Islet precursor cell (in vitro differentiated cells): Measurements from ENCODE around the gene CCDC194.

Experiments used
- DNase-seq: peaks from one replicate; pipeline ENCODE4 v3.0.0-alpha.2; 2018

The CCDC194 gene

GRCh38 chr19:17405250-17406045 lies 11.5 kb upstream of the CCDC194 start, which contains the start of gene BST2:
TSS of gene BST2 (minus strand) at chr19:17405630. CDS start at chr19:17405575, 55 bp downstream.
- DNase-seq: no peak

DNA sequence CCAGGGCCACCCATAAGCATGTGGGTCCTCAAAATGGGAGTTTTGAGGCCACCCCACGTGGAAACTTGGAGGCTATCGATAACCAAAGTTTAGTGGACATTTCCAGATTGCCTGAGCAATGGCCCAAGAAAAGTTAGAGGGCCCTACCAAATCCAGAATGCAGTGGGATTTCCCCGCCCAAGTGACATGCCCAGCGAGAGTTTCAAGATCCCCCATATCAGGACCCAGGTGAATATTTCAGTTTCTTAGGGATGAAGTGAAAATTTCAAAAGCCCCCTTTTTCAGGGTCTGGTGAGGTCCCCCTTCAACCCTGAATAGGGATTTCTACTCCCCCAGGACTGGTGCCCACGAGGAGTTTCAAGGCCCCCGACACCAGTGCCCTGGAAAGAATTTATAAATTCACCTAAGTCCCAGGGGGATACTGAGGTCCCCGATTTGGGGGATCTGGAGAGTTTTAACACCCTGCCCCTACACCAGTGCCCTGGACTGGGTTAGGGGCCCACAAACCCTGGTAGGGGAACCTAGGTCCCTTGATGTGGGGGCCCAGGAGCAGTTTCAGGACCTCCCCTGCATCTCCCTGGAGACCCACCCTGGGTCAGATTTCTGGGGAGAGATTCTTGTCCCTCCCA lies 10.7 kb upstream of the CCDC194 start:
- DNase-seq: no peak

- no peak for DNase-seq
Observed at GRCh38 chr19:17404015-17404414, 10.0 kb upstream of the CCDC194 start.

DNA sequence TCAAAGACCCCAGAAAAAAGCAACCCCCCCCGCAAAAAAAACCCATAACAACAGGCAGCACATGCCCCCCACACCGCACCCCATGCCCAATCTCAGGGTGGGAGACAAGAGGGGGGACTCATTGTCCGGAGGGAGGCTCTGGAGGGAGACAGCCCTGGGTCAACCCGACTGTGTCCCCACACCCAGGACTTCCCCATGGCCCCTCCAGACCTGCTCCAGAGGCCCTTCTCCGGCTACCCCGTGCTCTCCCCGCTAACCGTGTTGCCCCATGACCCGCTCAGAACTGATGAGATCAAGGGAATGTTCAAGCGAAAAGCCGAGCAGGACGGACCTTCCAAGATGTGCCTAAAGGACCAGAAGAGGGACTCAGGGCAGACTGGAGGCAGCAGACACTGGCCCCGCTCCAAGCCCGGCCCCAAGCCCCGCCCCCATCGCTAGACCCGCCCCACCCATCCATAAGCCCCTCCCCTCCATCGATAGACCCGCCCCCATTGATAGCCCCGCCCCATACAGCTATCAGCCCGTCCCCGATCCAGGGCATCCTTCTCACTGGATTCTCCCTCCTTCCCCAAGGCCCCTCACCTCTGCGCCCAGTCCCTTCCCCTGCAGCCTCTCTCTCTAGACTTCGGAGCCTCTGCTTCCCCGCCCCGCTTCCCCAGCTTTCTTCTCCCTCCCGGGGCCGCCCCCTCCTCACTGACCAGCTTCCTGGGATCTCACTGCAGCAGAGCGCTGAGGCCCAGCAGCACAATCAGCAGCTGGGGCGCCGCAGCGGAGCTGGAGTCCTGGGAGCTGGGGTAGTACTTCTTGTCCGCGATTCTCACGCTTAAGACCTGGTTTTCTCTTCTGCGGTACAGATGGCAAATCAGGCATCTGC lies 9.2 kb upstream of the CCDC194 start:
- DNase-seq: peak; percentile 84

GRCh38 chr19:17401628-17402027 lies 7.6 kb upstream of the CCDC194 start:
- no peak for DNase-seq

DNA sequence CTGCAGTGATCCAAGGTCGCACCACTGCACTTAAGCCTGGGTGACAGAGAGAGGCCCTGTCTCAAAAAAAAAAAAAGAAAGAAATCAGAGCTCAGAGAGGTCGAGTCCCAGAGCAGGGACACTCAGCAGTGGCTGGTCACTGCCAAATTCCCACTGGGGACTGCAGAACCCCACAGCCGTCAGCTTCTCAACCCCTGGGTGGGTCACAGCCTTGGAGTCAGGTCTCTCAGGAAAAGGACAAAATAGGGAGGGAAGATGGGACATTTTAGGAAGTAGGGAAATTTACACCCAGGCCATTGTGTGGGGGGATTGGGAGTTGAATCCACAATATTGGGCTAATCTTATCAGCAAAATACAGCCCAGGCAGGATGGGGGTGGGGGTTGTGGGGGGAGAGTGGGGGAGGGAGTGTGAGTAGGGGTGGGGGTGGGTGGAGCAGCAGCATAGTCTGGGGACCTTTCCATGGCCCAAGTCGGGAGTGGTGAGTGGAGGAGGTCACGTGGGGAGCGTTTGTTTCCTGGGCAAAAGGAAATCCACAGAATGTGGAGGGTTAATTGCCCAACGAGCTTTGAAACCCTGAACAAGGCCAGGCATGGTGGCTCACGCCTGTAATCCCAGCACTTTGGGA lies 5.0 kb upstream of the CCDC194 start:
- no peak for DNase-seq

DNA sequence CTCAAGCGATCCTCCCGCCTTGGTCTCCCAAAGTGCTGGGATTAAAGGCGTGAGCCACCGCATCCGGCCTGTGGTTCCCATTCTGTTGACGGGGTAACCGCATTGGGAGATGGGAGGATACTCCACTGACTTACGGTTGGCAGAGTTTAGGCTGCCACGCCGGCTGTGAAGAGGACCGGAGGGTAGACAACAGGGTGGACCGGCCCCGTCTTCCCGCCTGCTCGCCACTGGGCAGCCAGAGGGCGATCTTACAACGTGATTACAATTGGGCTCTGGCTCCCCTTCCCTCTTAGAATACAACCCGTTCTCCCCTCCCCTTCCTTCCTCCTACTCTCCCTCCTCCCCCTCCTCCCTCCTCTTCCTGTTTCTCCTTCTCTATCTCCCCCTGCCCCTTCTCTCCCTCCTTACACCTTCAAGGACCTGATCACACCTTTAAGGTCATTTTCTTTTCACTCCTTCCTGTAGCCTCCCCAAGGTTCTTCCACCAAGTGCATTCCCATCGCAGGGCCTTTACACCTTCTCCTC lies 957 bp upstream of the CCDC194 start:
- DNase-seq: peak; percentile 71

- DNase-seq: no peak
Observed at GRCh38 chr19:17393002-17393401, 994 bp downstream of the CCDC194 start.

- DNase-seq: peak; percentile 54
Observed at GRCh38 chr19:17391371-17392151, 2.4 kb downstream of the CCDC194 start.

DNA sequence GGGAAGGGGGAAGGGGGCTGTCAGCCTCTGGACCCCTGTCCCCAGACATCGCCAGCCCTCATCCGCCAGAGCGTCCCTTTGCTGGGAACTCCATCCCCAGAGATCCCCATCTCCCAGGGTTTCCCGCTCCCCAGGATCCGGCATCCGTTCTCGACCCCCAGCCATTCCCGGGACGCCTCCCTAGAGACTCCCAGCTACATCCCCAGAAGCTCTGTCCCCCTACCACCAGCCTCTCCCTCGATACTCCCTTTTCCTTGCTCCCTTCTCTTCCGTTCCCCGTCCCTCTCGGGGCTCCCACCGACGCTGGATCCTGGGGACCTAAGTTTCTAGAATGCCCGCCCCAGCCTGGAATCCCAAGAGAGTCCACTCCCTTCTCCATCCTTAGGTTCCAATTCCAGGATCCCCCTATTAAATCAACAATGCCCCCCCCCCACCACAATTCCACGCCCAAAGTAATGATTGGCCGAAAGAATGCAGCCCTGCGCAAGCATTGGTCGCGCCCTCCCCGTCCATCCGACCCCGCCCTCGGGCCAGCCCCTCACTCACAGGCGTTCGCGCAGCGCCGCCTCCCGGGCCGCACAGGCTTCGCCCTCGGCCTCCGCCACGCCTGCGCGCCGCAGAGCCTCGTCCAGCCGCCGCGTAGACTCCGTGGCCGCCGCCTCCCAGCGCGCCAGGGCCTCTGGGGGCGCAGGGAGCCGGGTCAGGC lies 3.2 kb downstream of the CCDC194 start:
- DNase-seq: peak; percentile 96

DNA sequence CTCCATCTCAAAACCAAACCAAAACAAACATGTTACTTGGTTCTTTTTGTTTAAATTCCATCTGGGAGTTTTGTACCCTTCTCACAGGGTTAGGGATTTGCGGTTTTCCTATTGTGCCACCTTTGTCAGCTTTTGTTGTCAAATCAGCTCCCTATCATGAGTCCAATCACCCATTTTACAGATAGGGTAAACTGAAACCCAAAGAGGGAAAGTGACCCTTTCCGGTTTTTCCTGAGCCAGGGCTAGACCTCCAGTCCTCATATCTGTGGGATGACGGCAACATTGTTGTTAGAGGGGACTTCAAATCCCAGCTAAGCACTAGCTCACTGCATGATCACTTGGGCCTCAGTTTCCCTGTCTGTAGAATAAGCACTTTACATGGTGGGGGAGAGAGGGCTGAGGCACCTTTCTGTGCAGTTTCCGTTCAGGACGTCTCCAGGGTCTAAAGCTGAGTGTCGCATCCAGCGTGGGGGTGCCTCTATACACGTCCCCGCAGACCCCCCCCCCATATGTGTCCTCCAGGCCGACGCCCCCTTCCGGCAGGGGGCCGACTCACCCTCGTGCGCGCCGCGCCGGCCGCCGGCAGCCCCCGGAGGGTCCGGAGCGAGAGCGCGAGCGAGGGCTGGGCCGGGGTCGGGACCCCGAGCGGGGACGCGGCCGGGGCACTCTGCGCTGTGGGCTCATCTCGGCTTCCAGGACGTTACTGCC lies 3.9 kb downstream of the CCDC194 start:
- no peak for DNase-seq

GRCh38 chr19:17389288-17389687 lies 4.7 kb downstream of the CCDC194 start:
- no peak for DNase-seq

GRCh38 chr19:17385878-17386611 lies 8.0 kb downstream of the CCDC194 start:
- peak; percentile 82 for DNase-seq

GRCh38 chr19:17380426-17381138 lies 13.4 kb downstream of the CCDC194 start:
- DNase-seq: no peak

DNA sequence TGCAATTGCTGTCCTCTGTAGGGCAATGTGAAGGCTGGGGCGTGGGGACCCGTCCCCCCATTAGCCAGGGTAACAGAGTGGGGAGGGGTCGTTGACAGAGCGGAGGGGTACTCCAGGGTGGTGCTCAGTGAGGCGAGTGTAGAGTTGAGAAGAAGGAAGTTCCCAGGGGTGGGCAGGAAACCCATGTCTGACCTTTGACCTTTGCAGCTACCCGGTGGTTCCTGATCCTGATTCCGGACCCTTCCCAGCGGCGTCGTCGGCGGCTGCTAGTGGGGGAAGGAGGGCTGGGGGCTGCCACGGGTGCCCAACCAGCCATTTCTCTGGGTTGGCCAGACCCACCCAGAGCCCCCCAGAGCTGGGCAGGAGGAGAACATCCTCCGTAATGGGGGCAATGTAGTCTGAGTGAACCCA lies 14.8 kb downstream of the CCDC194 start:
- no peak for DNase-seq

DNA sequence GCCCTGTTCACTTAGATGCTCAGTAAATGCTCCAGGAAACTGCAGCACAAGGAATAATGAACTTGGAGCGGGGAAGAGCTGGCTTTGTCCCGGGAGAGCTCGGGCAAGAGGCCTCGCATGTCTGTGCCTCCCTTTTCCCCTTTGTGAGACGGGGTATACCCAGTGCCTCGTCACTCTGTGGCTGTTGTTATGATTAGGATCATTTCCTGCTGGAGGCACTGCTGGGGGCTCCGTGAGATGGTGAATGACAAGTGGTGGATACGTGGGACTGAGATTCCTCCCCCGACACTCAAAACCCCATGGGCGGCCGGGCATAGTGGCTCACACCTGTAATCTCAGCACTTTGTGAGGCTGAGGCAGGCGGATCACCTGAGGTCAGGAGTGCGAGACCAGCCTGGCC lies 15.7 kb downstream of the CCDC194 start:
- DNase-seq: no peak

GRCh38 chr19:17376935-17377600 lies 16.9 kb downstream of the CCDC194 start, which contains the start of gene PLVAP:
TSS of gene PLVAP (minus strand) at chr19:17377342. CDS start at chr19:17377288, 54 bp downstream.
- DNase-seq: no peak

- DNase-seq: no peak
Observed at GRCh38 chr19:17370026-17370587, 23.9 kb downstream of the CCDC194 start.
